Endothelial cell (in vitro differentiated cells): ENCODE results near the gene TSPAN10. TPM values are rescaled to one million over a fixed set of nuclear protein-coding genes. Genes with fewer than 3 reads are reported as not detected.
A peak's percentile ranks its signal among the peaks of the same experiment; 100 is the strongest.

ENCODE experiments used
- DNase-seq: peaks from one replicate; pipeline ENCODE4 v3.0.0; 2021; ENCODE audit warnings: low spot score
- H3K27ac Mint-ChIP-seq: one replicate; pipeline ENCODE4 v1.8.0; 2021; ENCODE audit warnings: mixed read lengths, inconsistent platforms; ENCODE audit not compliant: unreplicated experiment
- H3K27me3 Mint-ChIP-seq: one replicate; pipeline ENCODE4 v1.8.0; 2021; ENCODE audit warnings: mild to moderate bottlenecking, moderate library complexity, mixed read lengths, inconsistent platforms; ENCODE audit not compliant: unreplicated experiment
- H3K36me3 Mint-ChIP-seq: one replicate; pipeline ENCODE4 v1.8.0; 2021; ENCODE audit warnings: mild to moderate bottlenecking, low read depth, mixed read lengths, inconsistent platforms; ENCODE audit not compliant: unreplicated experiment
- H3K4me1 Mint-ChIP-seq: one replicate; pipeline ENCODE4 v1.8.0; 2021; ENCODE audit warnings: mild to moderate bottlenecking, mixed read lengths, inconsistent platforms; ENCODE audit not compliant: unreplicated experiment
- H3K4me3 Mint-ChIP-seq: one replicate; pipeline ENCODE4 v1.8.0; 2021; ENCODE audit warnings: mild to moderate bottlenecking, mixed read lengths, inconsistent platforms; ENCODE audit not compliant: unreplicated experiment
- H3K9me3 Mint-ChIP-seq: one replicate; pipeline ENCODE4 v1.8.0; 2021; ENCODE audit warnings: mixed read lengths, inconsistent platforms; ENCODE audit not compliant: unreplicated experiment
- CTCF ChIP-seq: fragments of 200-600 bp; sonication (generic); IDR thresholded peaks from one replicate; pipeline ENCODE4 v1.5.0; 2021; ENCODE audit warnings: antibody characterized with exemption; ENCODE audit not compliant: unreplicated experiment
- total RNA-seq: library from RNA; stranded (reverse); fragmentation: NEBNext Ultra II Directional; extraction: Animal tissue kit (Norgen Biotek cat#: 25700); gene quantifications from one replicate; pipeline ENCODE4 v1.2.1, GENCODE V29; 2021; ENCODE audit not compliant: unreplicated experiment

TSPAN10 gene
- total RNA-seq, 1 donor from 2014 or later: 2.5 TPM

GRCh38 chr17:81676906-81677305 is 39.9 kb downstream of the TSPAN10 start:
- Mint-ChIP-seq H3K36me3 (peaks cover 4% of the 10 kb centered on the region), H3K27me3 (peaks cover 5% of the 10 kb centered on the region), H3K27ac (no peak overlapping the region), H3K4me1 (no peaks in the 10 kb centered on the region), H3K4me3 (no peak overlapping the region), H3K9me3 (no peaks in the 10 kb centered on the region)
- no peak for TF ChIP-seq CTCF
- DNase-seq: no peak

- DNase-seq: no peak
- no peak for TF ChIP-seq CTCF
- peaks cover 8% of the 10 kb centered on the region for H3K27me3 Mint-ChIP-seq
- no peaks in the 10 kb centered on the region for H3K9me3 Mint-ChIP-seq
- H3K27ac Mint-ChIP-seq: no peak overlapping the region
- H3K36me3 Mint-ChIP-seq: peaks cover 3% of the 10 kb centered on the region
- peaks cover 18% of the 10 kb centered on the region for H3K4me1 Mint-ChIP-seq
- H3K4me3 Mint-ChIP-seq: no peak overlapping the region
Measured at GRCh38 chr17:81680150-81680549, 43.2 kb downstream of the TSPAN10 start.

- peaks cover 11% of the 10 kb centered on the region for H3K36me3 Mint-ChIP-seq
- H3K4me1 Mint-ChIP-seq: peaks cover 21% of the 10 kb centered on the region
- H3K9me3 Mint-ChIP-seq: no peaks in the 10 kb centered on the region
- H3K27ac Mint-ChIP-seq: peak overlapping the region; percentile 30
- H3K4me3 Mint-ChIP-seq: peak overlapping the region; percentile 21
- peaks cover 3% of the 10 kb centered on the region for H3K27me3 Mint-ChIP-seq
- no peak for DNase-seq
- no peak for TF ChIP-seq CTCF
Measured at GRCh38 chr17:81681672-81682071, 44.7 kb downstream of the TSPAN10 start.

- Mint-ChIP-seq H3K27me3 (peaks cover 10% of the 10 kb centered on the region), H3K4me3 (peak overlapping the region; percentile 98), H3K4me1 (peaks cover 21% of the 10 kb centered on the region), H3K27ac (peak overlapping the region; percentile 94), H3K36me3 (peaks cover 19% of the 10 kb centered on the region), H3K9me3 (no peaks in the 10 kb centered on the region)
- no peak for DNase-seq
- TF ChIP-seq CTCF: no peak
Measured at GRCh38 chr17:81682565-81683207, 45.7 kb downstream of the TSPAN10 start.

- Mint-ChIP-seq H3K27ac (peak overlapping the region; percentile 94), H3K27me3 (peaks cover 10% of the 10 kb centered on the region), H3K9me3 (no peaks in the 10 kb centered on the region), H3K36me3 (peaks cover 19% of the 10 kb centered on the region), H3K4me3 (peak overlapping the region; percentile 98), H3K4me1 (peaks cover 21% of the 10 kb centered on the region)
- no peak for DNase-seq
- TF ChIP-seq CTCF: no peak
Measured at GRCh38 chr17:81683208-81683583, 46.2 kb downstream of the TSPAN10 start.
